B cell (primary cell): Measurements from ENCODE around the gene KLHL11.

Experiments used
- CTCF ChIP-seq: fragments of 200-600 bp; IDR thresholded peaks from one replicate; pipeline ENCODE4 v1.8.0; 2022; ENCODE audit warnings: antibody characterized with exemption, mild to moderate bottlenecking
- EZH2 ChIP-seq: IDR thresholded peaks from 2 replicates; pipeline ENCODE4 v1.6.1; 2012; ENCODE audit warnings: borderline replicate concordance, low read depth, mild to moderate bottlenecking, moderate library complexity, low read length; ENCODE audit not compliant: insufficient read depth, poor library complexity, severe bottlenecking

- no peak for TF ChIP-seq EZH2
- no peak for TF ChIP-seq CTCF
These were observed 17.5 kb upstream of the KLHL11 start for GRCh38 chr17:41882756-41883155.
